Duodenal mucosa (tissue), 2 donors: Measurements from ENCODE around the gene SENP2.

Experiments used
- H3K27ac ChIP-seq: one replicate; pipeline ENCODE4 v1.7.0; 2013; ENCODE audit warnings: low read depth, low read length
- H3K27me3 ChIP-seq, 2 donors: one replicate each; pipeline ENCODE4 v1.7.0; 2013; ENCODE audit warnings: low read length in 2 of 2, control low read depth in 1 of 2; ENCODE audit not compliant: insufficient read depth in 2 of 2, control insufficient read depth in 1 of 2
- H3K36me3 ChIP-seq, 2 donors: one replicate each; pipeline ENCODE4 v1.7.0; 2013; ENCODE audit warnings: low read length in 2 of 2, control low read depth in 1 of 2; ENCODE audit not compliant: insufficient read depth in 2 of 2, control insufficient read depth in 1 of 2
- H3K4me1 ChIP-seq, 2 donors: one replicate each; pipeline ENCODE4 v1.7.0; 2013; ENCODE audit warnings: low read length in 2 of 2, control low read depth in 1 of 2; ENCODE audit not compliant: insufficient read depth in 2 of 2, control insufficient read depth in 1 of 2
- H3K4me3 ChIP-seq, 2 donors: one replicate each; pipeline ENCODE4 v1.7.0; 2013; ENCODE audit warnings: low read length in 2 of 2, low read depth in 1 of 2
- H3K9ac ChIP-seq, 2 donors: one replicate each; pipeline ENCODE4 v1.7.0; 2013; ENCODE audit warnings: low read length in 2 of 2, low read depth in 1 of 2
- H3K9me3 ChIP-seq, 2 donors: one replicate each; pipeline ENCODE4 v1.7.0; 2013; ENCODE audit warnings: low read length in 2 of 2, control low read depth in 1 of 2; ENCODE audit not compliant: control insufficient read depth in 1 of 2

SENP2 gene

DNA sequence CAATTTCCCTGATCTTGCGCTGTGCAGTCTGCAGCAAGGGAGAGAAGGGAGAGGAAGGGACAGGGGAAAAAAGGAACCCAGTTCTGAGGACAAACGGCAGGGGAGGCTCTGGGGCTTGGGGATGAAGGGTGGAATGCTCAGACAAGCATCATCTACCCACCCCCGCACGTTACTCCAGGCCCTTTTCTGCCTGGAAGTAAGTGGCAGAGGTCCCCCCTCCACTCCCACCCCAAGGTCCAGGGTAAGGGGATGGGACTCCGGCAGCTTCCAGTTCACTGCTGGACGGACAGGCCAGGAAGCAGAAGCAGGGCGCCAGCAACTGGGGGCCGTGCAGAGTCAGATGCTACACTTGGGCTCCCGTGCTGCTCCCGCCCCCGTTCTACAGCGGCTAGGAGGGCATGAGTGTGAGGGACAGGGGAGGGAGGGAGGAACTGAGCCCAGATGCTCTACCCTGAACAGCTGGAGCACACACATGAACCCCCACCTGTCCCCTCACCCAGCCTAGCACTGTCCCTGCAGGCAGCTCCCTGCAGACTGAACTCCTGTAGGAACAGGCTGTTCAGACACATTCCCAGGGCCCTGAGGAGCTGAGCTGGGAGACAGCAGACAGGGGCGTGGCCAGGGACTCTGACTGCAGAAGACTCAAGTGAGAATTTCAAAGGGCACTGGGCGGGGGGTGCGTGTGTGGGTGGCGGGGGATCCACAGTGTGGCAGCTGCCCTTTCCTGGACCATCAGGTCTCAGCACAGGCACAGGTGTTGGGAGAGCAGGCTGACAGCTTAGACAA, 59.7 kb downstream of the SENP2 start:
- H3K9ac ChIP-seq = no peak overlapping the region
- peaks cover 11 to 24% of the 10 kb centered on the region in 2 donors for H3K36me3 ChIP-seq
- no peaks in the 10 kb centered on the region for H3K4me1 ChIP-seq
- H3K27me3 ChIP-seq = no peaks in the 10 kb centered on the region
- no peak overlapping the region for H3K27ac ChIP-seq
- H3K4me3 ChIP-seq = no peak overlapping the region
- H3K9me3 ChIP-seq = no peaks in the 10 kb centered on the region

DNA sequence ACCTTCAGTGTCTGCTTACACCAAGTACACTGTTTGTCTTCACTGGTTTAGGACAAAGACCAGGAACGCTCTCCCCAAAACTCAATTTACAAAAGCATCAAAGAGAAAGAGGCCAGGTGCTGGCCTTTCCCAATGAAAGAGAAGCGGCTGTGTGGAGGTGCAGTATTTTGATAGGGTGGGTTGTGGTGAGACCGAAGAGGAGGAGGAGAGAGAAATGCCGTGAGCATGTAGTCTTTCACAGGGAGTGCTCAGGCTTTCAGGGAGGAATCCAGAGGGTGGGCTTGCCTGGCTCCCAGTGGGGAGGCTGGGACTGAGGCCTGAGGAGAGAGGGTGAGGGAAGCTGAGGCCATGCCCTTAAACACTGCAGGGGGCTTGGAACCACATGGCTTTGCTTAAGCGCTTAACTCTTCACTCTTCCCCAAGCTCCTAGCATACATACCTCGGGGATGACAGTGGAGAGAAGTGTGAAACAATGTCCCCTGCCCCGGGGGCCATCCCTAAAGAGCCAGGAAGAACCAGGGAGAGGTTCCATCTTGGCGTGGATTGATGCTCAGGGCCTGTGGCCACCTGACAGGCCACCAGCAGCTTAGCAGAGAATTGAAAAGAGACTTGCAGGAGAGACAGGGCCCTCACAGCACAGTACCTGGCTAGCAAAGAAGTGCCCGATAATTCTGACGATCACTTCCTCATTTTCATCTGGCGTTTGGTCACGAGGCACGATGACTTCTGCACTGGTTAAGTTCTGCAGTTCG, 60.5 kb downstream of the SENP2 start:
- H3K4me3 ChIP-seq = no peak overlapping the region
- no peaks in the 10 kb centered on the region for H3K9me3 ChIP-seq
- H3K27me3 ChIP-seq = no peaks in the 10 kb centered on the region
- H3K36me3 ChIP-seq = peaks cover 11 to 24% of the 10 kb centered on the region in 2 donors
- H3K27ac ChIP-seq = no peak overlapping the region
- no peaks in the 10 kb centered on the region for H3K4me1 ChIP-seq
- H3K9ac ChIP-seq = no peak overlapping the region

DNA sequence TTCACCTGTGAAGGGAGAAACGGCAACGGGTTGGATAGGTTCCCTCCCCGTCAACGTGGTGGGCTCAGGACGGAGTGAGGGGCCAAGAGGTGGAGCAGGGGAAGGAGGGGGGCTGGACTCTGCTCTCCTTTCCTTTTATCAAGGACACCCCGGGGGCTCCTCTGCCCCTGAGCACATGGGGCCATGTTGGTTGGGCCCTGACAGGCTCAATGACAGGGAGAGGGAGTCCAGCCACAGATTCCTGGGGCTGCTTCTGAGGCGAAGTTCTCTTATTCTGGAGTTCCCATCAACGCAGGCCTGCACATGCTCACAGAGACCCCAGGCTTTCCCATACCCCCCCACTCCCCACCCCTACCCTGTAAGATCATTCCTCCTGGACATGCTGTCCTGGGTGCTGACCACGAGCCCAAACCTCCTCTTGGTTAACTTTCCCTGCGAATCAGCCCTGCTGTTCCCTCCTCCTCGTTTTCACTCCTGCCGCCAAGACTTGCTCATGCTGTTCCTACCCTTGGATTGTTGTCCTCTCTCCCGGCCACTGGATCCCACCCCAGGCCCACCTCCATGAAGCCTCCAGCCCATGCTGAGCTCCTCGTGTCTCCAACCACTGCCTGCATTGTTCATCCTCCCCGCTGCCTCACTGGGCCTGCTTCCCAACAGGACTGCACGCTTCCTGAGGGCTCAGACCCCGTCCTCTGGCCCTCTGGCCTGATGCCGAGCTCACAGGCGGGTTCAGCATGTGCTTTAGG, 61.2 kb downstream of the SENP2 start:
- Histone ChIP-seq H3K27me3 (no peaks in the 10 kb centered on the region), H3K36me3 (peaks cover 11 to 27% of the 10 kb centered on the region in 2 donors), H3K4me3 (no peak overlapping the region), H3K9ac (no peak overlapping the region), H3K27ac (no peak overlapping the region), H3K9me3 (no peaks in the 10 kb centered on the region), H3K4me1 (no peaks in the 10 kb centered on the region)

GRCh38 chr3:185647880-185648210, 61.8 kb downstream of the SENP2 start:
- no peak overlapping the region for H3K27ac ChIP-seq
- no peak overlapping the region for H3K4me3 ChIP-seq
- no peaks in the 10 kb centered on the region for H3K9me3 ChIP-seq
- no peaks in the 10 kb centered on the region for H3K4me1 ChIP-seq
- no peak overlapping the region for H3K9ac ChIP-seq
- peaks cover 11 to 30% of the 10 kb centered on the region in 2 donors for H3K36me3 ChIP-seq
- H3K27me3 ChIP-seq = no peaks in the 10 kb centered on the region

GRCh38 chr3:185648396-185648795, 62.3 kb downstream of the SENP2 start:
- Histone ChIP-seq H3K9ac (no peak overlapping the region), H3K27me3 (no peaks in the 10 kb centered on the region), H3K4me3 (no peak overlapping the region), H3K27ac (no peak overlapping the region), H3K4me1 (no peaks in the 10 kb centered on the region), H3K9me3 (no peaks in the 10 kb centered on the region), H3K36me3 (peaks cover 11 to 30% of the 10 kb centered on the region in 2 donors)

DNA sequence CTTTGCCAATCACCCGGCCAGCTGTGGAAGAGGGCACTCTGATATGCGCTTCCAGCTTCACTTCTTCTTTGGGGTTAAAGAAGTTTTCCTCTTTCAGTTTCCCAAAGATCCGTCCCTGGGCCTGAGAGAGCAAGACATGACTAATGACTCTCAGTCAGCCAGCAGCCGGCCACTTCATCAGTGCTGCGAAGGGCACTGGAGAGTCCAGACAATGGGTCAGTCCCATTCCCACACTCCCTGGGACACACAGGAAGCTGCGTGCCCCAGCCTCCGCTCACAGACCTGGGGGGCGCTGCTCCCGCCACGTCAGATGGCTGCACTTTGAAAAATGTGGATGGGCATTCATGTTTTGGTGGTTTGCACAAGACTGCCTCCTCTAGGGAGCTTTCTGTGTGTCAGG, 63.3 kb downstream of the SENP2 start:
- Histone ChIP-seq H3K27ac (no peak overlapping the region), H3K9me3 (no peaks in the 10 kb centered on the region), H3K4me1 (no peaks in the 10 kb centered on the region), H3K9ac (no peak overlapping the region), H3K27me3 (no peaks in the 10 kb centered on the region), H3K36me3 (peaks cover 15 to 38% of the 10 kb centered on the region in 2 donors), H3K4me3 (no peak overlapping the region)

DNA sequence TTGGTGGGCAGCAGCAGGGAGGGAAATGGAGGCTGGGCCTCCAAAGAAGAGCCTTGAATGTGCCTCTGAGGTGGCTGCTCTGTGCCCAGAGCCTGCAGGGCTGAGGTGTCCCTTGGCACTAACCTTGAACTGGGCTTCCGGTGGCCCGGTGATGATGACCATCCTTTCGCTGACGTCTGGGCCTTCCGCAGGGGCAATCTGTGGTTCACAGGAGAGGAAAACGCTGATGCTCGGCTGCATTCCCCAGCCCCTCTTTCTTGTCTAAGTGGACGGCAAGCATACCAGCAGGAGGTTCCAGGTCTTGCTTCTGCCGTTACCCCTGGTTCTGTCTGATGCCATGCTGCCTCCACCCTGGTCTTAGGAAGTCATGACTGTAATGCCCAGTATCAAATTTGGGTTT, 65.9 kb downstream of the SENP2 start:
- H3K9me3 ChIP-seq = no peaks in the 10 kb centered on the region
- no peak overlapping the region for H3K9ac ChIP-seq
- H3K4me3 ChIP-seq = no peak overlapping the region
- H3K4me1 ChIP-seq = no peaks in the 10 kb centered on the region
- no peaks in the 10 kb centered on the region for H3K27me3 ChIP-seq
- peaks cover 5 to 37% of the 10 kb centered on the region in 2 donors for H3K36me3 ChIP-seq
- H3K27ac ChIP-seq = no peak overlapping the region

DNA sequence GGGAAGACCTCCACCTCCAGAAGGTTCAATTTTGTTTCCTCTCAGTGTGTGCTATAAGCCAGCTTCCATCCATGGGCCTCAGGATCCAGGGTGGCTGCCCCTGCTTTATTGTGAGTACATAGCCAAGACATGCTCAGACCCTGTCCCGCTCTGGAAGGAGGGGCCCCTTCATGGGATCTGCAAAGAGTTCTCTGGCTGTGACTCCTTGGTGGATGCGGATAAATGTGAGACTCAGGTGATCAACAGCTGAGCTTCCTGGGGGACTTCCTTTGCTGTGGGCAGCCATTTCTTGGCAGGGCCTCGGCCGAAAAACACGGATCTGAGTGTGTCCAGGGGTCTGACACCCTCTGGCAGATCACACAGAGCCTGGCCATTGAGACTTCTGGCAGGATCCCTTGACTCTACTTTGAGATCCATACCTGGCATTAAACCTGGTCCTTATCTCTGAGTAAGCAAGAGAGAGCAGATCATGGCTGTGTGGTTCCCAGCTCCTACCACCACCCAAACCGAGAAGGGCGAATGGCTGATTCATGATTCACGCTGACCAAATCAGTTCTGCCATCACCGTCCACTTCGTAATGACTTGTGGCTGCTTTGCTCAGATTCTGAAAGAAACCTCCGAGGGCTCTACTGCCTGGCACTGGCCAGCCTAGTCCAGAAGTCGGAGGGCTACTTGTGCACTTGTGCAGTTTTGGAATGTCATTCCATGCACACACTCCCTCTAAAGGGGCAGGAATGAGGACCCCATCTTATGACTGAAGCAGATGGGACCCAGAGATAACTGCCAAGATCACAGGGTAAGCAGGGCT, 68.1 kb downstream of the SENP2 start:
- H3K9ac ChIP-seq = no peak overlapping the region
- H3K4me1 ChIP-seq = no peaks in the 10 kb centered on the region
- H3K27ac ChIP-seq = no peak overlapping the region
- no peaks in the 10 kb centered on the region for H3K27me3 ChIP-seq
- H3K36me3 ChIP-seq = peaks cover 5 to 42% of the 10 kb centered on the region in 2 donors
- no peak overlapping the region for H3K4me3 ChIP-seq
- no peaks in the 10 kb centered on the region for H3K9me3 ChIP-seq

GRCh38 chr3:185654758-185655145, 68.7 kb downstream of the SENP2 start:
- Histone ChIP-seq H3K27ac (no peak overlapping the region), H3K27me3 (no peaks in the 10 kb centered on the region), H3K4me3 (no peak overlapping the region), H3K9ac (no peak overlapping the region), H3K9me3 (no peaks in the 10 kb centered on the region), H3K36me3 (peaks cover 5 to 42% of the 10 kb centered on the region in 2 donors), H3K4me1 (peaks cover 0 to 2% of the 10 kb centered on the region in 2 donors)
